ENCODE results near the gene ENG. TPM values are rescaled to one million over a fixed set of nuclear protein-coding genes. Genes with fewer than 3 reads are reported as not detected.

ENG gene
- total RNA-seq, 4 donors from 2014 or later: 7.2 to 32.8 (median 18.0) TPM

DNA sequence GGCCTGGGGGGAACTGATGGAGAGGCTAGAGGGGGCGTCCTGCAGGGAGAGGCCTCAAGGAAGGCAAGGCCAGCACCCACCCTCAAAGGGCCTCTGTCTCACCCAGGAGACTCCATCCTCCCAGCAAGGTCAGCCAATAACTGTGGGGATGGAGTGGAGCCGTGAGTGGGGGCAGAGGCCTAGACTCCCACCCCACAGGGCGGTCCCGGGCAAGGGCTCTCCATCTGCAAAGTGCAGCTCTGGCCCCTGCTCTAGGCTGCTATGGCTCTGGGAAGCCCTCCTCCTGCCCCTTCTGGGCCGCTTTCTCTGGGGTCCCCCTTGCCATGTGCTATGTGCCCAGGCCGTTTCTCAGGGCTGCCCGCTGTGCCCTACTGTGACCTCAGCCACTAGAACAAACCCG lies 37.7 kb downstream of the ENG start:
- Histone ChIP-seq H3K9me3 (no peaks in the 10 kb centered on the region), H3K4me3 (no peak overlapping the region), H3K27me3 (no peaks in the 10 kb centered on the region), H3K27ac (no peak overlapping the region), H3K36me3 (peaks cover 23 to 98% (median 26%) of the 10 kb centered on the region in 3 donors), H3K4me1 (peaks cover 0 to 1% (median 0%) of the 10 kb centered on the region in 3 donors)
- TF ChIP-seq, protein P1, sequence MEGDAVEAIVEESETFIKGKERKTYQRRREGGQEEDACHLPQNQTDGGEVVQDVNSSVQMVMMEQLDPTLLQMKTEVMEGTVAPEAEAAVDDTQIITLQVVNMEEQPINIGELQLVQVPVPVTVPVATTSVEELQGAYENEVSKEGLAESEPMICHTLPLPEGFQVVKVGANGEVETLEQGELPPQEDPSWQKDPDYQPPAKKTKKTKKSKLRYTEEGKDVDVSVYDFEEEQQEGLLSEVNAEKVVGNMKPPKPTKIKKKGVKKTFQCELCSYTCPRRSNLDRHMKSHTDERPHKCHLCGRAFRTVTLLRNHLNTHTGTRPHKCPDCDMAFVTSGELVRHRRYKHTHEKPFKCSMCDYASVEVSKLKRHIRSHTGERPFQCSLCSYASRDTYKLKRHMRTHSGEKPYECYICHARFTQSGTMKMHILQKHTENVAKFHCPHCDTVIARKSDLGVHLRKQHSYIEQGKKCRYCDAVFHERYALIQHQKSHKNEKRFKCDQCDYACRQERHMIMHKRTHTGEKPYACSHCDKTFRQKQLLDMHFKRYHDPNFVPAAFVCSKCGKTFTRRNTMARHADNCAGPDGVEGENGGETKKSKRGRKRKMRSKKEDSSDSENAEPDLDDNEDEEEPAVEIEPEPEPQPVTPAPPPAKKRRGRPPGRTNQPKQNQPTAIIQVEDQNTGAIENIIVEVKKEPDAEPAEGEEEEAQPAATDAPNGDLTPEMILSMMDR (IDR thresholded peaks at IDR 0.05): no peak
- no peak for TF ChIP-seq POLR2A (IDR thresholded peaks at IDR 0.05)
- DNase-seq: no peak
- WGBS, 2 donors: 93% methylated on average over 3 of the region's 8 CpGs; no CpG with 5 or more reads in 1 of the 2 donors
- intact Hi-C loops (cut with DNase I): no loop called here

DNA sequence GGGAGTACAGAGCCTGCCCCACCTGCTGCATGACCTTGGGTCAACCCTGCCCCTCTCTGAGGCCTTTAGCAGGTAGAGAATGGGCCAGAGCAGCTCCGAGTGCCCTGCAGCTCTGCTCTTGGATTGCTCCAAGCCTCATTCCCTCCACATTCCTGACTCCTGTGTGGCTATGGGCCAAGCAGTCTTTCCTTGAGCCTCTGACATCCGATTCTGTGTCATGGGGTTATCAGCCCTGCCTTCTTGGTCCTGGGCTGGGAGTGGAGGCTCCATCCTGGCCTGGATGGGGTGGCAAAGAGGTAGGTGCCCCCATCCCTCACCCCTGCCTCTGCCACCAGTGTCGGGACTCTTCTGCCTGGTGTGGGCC lies 38.1 kb downstream of the ENG start:
- no peak for DNase-seq
- intact Hi-C loops (cut with DNase I): no loop called here

DNA sequence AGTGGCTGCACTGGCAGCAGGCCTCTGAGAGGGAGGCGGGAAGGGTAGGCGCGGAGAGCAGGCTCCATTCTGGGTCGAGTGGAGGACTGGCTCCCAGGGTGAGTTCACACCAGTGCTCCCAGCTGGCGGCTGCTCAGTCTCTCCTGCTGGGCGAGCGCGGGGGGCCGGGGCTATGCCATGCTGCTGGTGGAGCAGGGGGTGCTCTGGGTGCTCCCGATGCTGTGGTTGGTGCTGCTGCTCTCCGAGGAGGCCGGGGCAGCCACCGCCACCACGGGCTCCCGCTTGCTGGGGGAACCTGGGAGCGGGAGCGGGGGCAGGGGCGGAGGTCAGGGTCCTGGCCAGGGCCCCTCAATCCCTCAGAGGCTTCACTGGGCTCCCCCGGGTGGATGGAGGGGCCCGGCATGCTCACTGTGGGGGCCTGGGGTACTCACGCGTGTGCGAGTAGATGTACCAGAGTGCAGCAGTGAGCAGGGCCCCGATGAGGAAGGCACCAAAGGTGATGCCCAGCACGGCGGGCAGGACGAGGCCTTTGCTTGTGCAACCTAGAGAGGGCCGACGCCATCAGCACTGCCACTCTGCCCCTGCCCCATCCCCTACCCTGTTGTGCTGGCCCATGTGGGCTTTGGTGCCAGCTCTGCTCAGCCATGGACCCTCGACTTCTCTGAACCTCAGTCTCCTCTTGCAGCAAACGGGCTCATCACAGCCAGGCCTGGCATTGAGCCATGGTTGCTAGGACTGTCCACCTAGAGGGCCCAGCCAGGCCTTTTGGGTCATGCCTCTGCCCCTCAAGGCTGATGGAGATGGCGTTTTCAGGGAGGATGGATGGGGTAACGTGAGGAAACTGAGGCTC lies 38.7 kb downstream of the ENG start:
- Histone ChIP-seq H3K27me3 (no peaks in the 10 kb centered on the region), H3K27ac (no peak overlapping the region), H3K4me1 (peaks cover 0 to 11% (median 0%) of the 10 kb centered on the region in 3 donors), H3K9me3 (no peaks in the 10 kb centered on the region), H3K36me3 (peaks cover 23 to 100% (median 26%) of the 10 kb centered on the region in 3 donors), H3K4me3 (no peak overlapping the region)
- DNase-seq: no peak
- TF ChIP-seq, protein P1 (IDR thresholded peaks at IDR 0.05): no peak
- TF ChIP-seq POLR2A (IDR thresholded peaks at IDR 0.05): no peak
- WGBS, 2 donors: 76 to 88% methylated on average over 4 to 6 of the region's 33 CpGs
- intact Hi-C loops (cut with DNase I): no loop called here

More for the DNA sequence above, 38.1 kb downstream of the ENG start:
- TF ChIP-seq, protein P1 (IDR thresholded peaks at IDR 0.05): no peak
- no peak for TF ChIP-seq POLR2A (IDR thresholded peaks at IDR 0.05)
- Histone ChIP-seq H3K4me1 (peaks cover 0 to 5% (median 0%) of the 10 kb centered on the region in 3 donors), H3K36me3 (peaks cover 23 to 100% (median 26%) of the 10 kb centered on the region in 3 donors), H3K27ac (no peak overlapping the region), H3K4me3 (no peak overlapping the region), H3K27me3 (no peaks in the 10 kb centered on the region), H3K9me3 (no peaks in the 10 kb centered on the region)
- WGBS, 2 donors: 20% methylated on average over 1 of the region's 3 CpGs; no CpG with 5 or more reads in 1 of the 2 donors

DNA sequence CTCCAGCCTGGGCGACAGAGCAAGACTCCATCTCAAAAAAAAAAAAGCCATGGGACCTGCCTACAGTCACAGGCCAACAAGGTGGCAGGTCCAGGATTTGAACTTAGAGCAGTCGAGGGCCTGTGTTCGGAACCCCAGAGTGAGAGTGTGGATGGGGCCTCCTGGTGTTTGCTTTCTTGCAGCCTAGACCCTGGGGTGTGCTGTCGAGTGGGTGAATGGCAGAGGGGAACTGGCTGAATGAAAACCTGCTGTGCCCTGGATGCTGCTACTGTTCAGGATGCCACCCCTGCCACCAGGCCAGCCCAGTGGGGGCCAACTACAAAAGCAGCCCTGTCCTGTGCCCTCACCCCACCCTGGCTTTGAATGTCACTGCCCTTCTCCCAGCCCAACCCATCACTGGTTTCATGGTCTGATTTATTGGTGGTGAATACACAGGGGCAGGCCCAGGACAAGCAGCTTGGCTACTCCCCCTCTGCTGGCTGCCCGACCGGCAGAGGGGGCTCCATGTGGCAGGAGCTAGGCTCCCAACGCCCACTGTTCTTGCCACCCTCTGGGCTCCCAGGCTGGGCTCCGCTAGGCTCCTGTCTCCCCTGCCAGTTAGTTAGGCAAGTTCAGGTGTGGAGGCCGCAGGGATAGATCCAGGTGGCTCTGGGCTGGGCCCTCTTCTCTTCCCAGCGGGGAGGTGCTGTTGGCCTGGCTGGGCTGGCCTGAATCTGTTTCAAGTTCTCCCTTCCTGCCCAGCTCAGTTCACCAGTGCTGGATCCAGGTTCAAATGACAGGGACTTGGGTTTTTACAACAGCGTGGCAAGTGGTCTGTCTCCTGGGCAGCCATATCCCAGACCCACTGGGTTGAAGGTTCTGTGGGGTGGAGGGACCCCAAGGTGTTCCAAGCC lies 39.6 kb downstream of the ENG start:
- H3K27ac ChIP-seq: no peak overlapping the region
- peaks cover 23 to 100% (median 25%) of the 10 kb centered on the region in 3 donors for H3K36me3 ChIP-seq
- no peak for DNase-seq
- H3K27me3 ChIP-seq: no peaks in the 10 kb centered on the region
- H3K9me3 ChIP-seq: no peaks in the 10 kb centered on the region
- peaks cover 0 to 20% (median 0%) of the 10 kb centered on the region in 3 donors for H3K4me1 ChIP-seq
- 84 to 87% methylated on average over 6 to 10 of the region's 11 CpGs for WGBS, 2 donors
- intact Hi-C loops (cut with DNase I): no loop called here
- no peak overlapping the region for H3K4me3 ChIP-seq
- no peak for TF ChIP-seq POLR2A (IDR thresholded peaks at IDR 0.05)
- TF ChIP-seq, protein P1 (IDR thresholded peaks at IDR 0.05): no peak

Measured in esophagus squamous epithelium (tissue), 5 donors.